Measurements from ENCODE around the gene BEST2.

Gene BEST2

DNA sequence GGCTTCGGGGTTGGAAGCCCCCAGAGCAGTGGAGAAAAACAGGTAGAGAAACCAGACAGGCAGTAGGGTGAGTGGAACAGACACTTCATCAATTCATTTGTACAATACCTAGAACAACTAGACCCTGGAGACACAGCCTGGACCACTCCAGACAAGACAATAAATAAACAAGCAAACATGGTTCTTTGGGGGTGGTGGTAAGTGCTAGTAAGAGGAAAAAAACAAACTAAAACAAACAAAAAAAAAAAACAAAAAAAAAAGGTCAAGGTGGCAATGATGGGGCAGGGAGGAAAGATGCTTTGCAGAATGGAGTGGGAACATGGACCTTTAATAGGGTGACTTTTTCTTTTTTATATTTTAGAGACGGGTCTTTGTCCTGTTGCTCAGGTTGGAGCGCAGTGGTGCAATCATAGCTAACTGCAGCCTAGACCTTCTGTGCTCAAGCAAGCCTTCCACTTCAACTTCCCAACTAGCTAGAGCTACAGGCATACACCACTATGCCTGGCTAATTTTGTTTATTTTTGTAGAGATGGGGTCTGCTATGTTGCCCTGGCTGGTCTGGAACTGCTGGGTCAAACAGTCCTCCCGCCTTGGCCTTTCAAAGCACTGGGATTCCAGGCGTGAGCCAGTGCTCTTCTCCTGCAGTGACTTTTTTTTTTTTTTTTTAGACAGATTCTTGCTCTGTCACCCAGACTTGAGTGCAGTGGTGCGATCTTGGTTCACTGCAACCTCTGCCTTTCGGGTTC lies 42.8 kb downstream of the BEST2 start:
- no peak overlapping the region for H2BK5ac ChIP-seq (ENCODE audit: low read depth, low read length, poor library complexity, severe bottlenecking)
- peak overlapping the region; percentile 62 to 99 for H3K4me3 ChIP-seq (ENCODE audit: insufficient read depth in 1 of 2, low read depth in 1 of 2, low read length in 2 of 2)
- peak overlapping the region; percentile 33 for H3K27ac ChIP-seq (ENCODE audit: low read length, poor library complexity, severe bottlenecking)
- H3K9ac ChIP-seq (ENCODE audit: low read length): peak overlapping the region; percentile 99
- peak overlapping the region; percentile 69 for H2AK5ac ChIP-seq (ENCODE audit: low read length, severe bottlenecking)
- no peak overlapping the region for H3K14ac ChIP-seq (ENCODE audit: low read length in 2 of 2)
- peak overlapping the region; percentile 31 to 72 for H2BK12ac ChIP-seq (ENCODE audit: low read length in 2 of 2)
- peak overlapping the region; percentile 96 to 99 for H3K18ac ChIP-seq (ENCODE audit: low read depth in 1 of 2, low read length in 2 of 2)
- H4K8ac ChIP-seq (ENCODE audit: low read length): peak overlapping the region; percentile 67
- H3K23ac ChIP-seq (ENCODE audit: low read length in 2 of 2): no peak overlapping the region
- peak overlapping the region; percentile 77 to 94 for H3K4ac ChIP-seq (ENCODE audit: low read depth in 1 of 2, low read length in 2 of 2)
- H3K4me2 ChIP-seq (ENCODE audit: low read length, poor library complexity, severe bottlenecking): peak overlapping the region; percentile 95
- peak; percentile 93 for DNase-seq
- H3K36me3 ChIP-seq (ENCODE audit: control insufficient read depth in 1 of 2, insufficient read depth in 2 of 2, low read depth in 1 of 2, low read length in 2 of 2): peaks cover 6 to 15% of the 10 kb centered on the region in 2 experiments
- no peaks in the 10 kb centered on the region for H3K27me3 ChIP-seq (ENCODE audit: control insufficient read depth in 1 of 2, insufficient read depth in 1 of 2, low read length in 2 of 2)
- WGBS: 88% methylated on average over 4 of the region's 7 CpGs
- peak overlapping the region; percentile 96 for H4K91ac ChIP-seq (ENCODE audit: low read length)
- H3K79me1 ChIP-seq (replicated peaks; ENCODE audit: low read length, poor library complexity, severe bottlenecking): no peaks in the 10 kb centered on the region
- H3K9me3 ChIP-seq (ENCODE audit: control insufficient read depth, low read length): no peaks in the 10 kb centered on the region
- no peak overlapping the region for H2AFZ ChIP-seq (ENCODE audit: low read depth, low read length)
- peak overlapping the region; percentile 97 for H2BK120ac ChIP-seq (ENCODE audit: low read depth, low read length)
- H3K4me1 ChIP-seq (ENCODE audit: control insufficient read depth, insufficient read depth, low read depth, low read length): peaks cover 29% of the 10 kb centered on the region
- peak overlapping the region; percentile 97 for H2BK15ac ChIP-seq (ENCODE audit: low read depth, poor library complexity, severe bottlenecking)

- DNase-seq: peak; percentile 78
- WGBS: 93% methylated on average over 9 of the region's 9 CpGs
Observed at GRCh38 chr19:12794971-12795381, 43.4 kb downstream of the BEST2 start.

DNA sequence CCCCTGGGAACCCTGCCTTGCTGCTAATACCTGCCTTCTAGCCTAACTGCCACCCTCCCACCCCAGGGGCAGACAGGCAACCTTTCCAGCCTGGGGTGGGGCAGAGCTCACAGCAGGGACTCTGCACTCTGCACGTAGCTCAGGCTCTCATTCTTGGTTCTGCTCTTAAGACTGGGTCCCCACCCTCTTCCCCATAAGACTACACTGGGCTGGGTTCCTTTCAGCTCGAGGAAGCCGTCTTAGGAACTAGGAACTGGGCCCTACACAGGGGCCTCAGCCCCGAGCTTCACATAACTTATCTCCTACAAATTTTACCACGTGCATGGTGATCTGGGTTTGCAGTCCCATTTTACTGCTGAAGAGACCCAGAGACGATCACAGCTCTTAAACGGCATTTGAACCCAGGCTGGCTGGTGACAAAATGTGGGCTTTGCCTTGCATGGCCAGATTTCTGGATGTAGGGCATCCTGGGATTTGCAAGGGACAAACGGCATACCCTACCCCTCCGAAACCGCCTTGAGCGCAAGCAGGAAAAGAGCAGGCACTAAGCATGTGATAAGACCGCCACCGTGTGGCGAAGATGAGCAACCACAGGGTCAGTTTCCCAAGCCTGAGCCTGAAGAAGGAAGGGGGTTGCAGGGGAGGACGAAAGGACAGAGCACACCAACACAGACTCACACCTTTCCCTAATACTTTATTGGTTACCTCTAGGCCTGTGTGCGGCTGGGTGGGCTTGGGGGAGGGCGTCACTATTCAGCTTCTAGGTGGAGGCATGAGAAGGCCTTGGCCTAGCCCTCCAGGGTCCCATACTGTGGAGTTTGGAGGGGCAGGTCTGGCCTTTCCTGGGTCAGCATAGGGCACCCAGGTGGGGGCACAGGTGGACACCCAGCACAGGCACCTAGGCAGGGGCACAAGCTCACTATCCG lies 44.8 kb downstream of the BEST2 start:
- H3K27me3 ChIP-seq (ENCODE audit: control insufficient read depth in 1 of 2, insufficient read depth in 1 of 2, low read length in 2 of 2): no peaks in the 10 kb centered on the region
- DNase-seq: peak; percentile 91
- no peak overlapping the region for H2AFZ ChIP-seq (ENCODE audit: low read depth, low read length)
- no peak overlapping the region for H3K4me2 ChIP-seq (ENCODE audit: low read length, poor library complexity, severe bottlenecking)
- H3K14ac ChIP-seq (ENCODE audit: low read length in 2 of 2): no peak overlapping the region
- H3K4ac ChIP-seq (ENCODE audit: low read depth in 1 of 2, low read length in 2 of 2): peak overlapping the region in 1 of 2 experiments; percentile 74
- no peaks in the 10 kb centered on the region for H3K9me3 ChIP-seq (ENCODE audit: control insufficient read depth, low read length)
- peak overlapping the region in 1 of 2 experiments; percentile 34 for H3K4me3 ChIP-seq (ENCODE audit: insufficient read depth in 1 of 2, low read depth in 1 of 2, low read length in 2 of 2)
- no peak overlapping the region for H2BK120ac ChIP-seq (ENCODE audit: low read depth, low read length)
- H2AK5ac ChIP-seq (ENCODE audit: low read length, severe bottlenecking): peak overlapping the region; percentile 63
- H3K27ac ChIP-seq (ENCODE audit: low read length, poor library complexity, severe bottlenecking): peak overlapping the region; percentile 6
- H2BK12ac ChIP-seq (ENCODE audit: low read length in 2 of 2): peak overlapping the region in 1 of 2 experiments; percentile 61
- no peak overlapping the region for H4K91ac ChIP-seq (ENCODE audit: low read length)
- no peak overlapping the region for H2BK5ac ChIP-seq (ENCODE audit: low read depth, low read length, poor library complexity, severe bottlenecking)
- H3K9ac ChIP-seq (ENCODE audit: low read length): peak overlapping the region; percentile 51
- H3K36me3 ChIP-seq (ENCODE audit: control insufficient read depth in 1 of 2, insufficient read depth in 2 of 2, low read depth in 1 of 2, low read length in 2 of 2): peaks cover 14 to 26% of the 10 kb centered on the region in 2 experiments
- H3K79me1 ChIP-seq (replicated peaks; ENCODE audit: low read length, poor library complexity, severe bottlenecking): peaks cover 18% of the 10 kb centered on the region
- peaks cover 27% of the 10 kb centered on the region for H3K4me1 ChIP-seq (ENCODE audit: control insufficient read depth, insufficient read depth, low read depth, low read length)
- peak overlapping the region; percentile 56 for H4K8ac ChIP-seq (ENCODE audit: low read length)
- H3K18ac ChIP-seq (ENCODE audit: low read depth in 1 of 2, low read length in 2 of 2): peak overlapping the region in 1 of 2 experiments; percentile 80
- peak overlapping the region; percentile 0 for H2BK15ac ChIP-seq (ENCODE audit: low read depth, poor library complexity, severe bottlenecking)
- 13% methylated on average over 14 of the region's 18 CpGs for WGBS
- no peak overlapping the region for H3K23ac ChIP-seq (ENCODE audit: low read length in 2 of 2)

More at GRCh38 chr19:12794971-12795381, 43.4 kb downstream of the BEST2 start:
- peaks cover 27% of the 10 kb centered on the region for H3K4me1 ChIP-seq (ENCODE audit: control insufficient read depth, insufficient read depth, low read depth, low read length)
- H2BK12ac ChIP-seq (ENCODE audit: low read length in 2 of 2): no peak overlapping the region
- H3K36me3 ChIP-seq (ENCODE audit: control insufficient read depth in 1 of 2, insufficient read depth in 2 of 2, low read depth in 1 of 2, low read length in 2 of 2): peaks cover 12 to 21% of the 10 kb centered on the region in 2 experiments
- no peaks in the 10 kb centered on the region for H3K27me3 ChIP-seq (ENCODE audit: control insufficient read depth in 1 of 2, insufficient read depth in 1 of 2, low read length in 2 of 2)
- H3K27ac ChIP-seq (ENCODE audit: low read length, poor library complexity, severe bottlenecking): no peak overlapping the region
- peak overlapping the region; percentile 29 for H2BK120ac ChIP-seq (ENCODE audit: low read depth, low read length)
- no peak overlapping the region for H4K8ac ChIP-seq (ENCODE audit: low read length)
- H2AK5ac ChIP-seq (ENCODE audit: low read length, severe bottlenecking): no peak overlapping the region
- H4K91ac ChIP-seq (ENCODE audit: low read length): no peak overlapping the region
- H3K18ac ChIP-seq (ENCODE audit: low read depth in 1 of 2, low read length in 2 of 2): no peak overlapping the region
- H3K23ac ChIP-seq (ENCODE audit: low read length in 2 of 2): no peak overlapping the region
- no peak overlapping the region for H2AFZ ChIP-seq (ENCODE audit: low read depth, low read length)
- no peak overlapping the region for H2BK15ac ChIP-seq (ENCODE audit: low read depth, poor library complexity, severe bottlenecking)
- H2BK5ac ChIP-seq (ENCODE audit: low read depth, low read length, poor library complexity, severe bottlenecking): no peak overlapping the region
- H3K9me3 ChIP-seq (ENCODE audit: control insufficient read depth, low read length): no peaks in the 10 kb centered on the region
- no peak overlapping the region for H3K14ac ChIP-seq (ENCODE audit: low read length in 2 of 2)
- H3K4me3 ChIP-seq (ENCODE audit: insufficient read depth in 1 of 2, low read depth in 1 of 2, low read length in 2 of 2): no peak overlapping the region
- H3K9ac ChIP-seq (ENCODE audit: low read length): peak overlapping the region; percentile 99
- H3K79me1 ChIP-seq (replicated peaks; ENCODE audit: low read length, poor library complexity, severe bottlenecking): peaks cover 5% of the 10 kb centered on the region
- H3K4me2 ChIP-seq (ENCODE audit: low read length, poor library complexity, severe bottlenecking): no peak overlapping the region
- no peak overlapping the region for H3K4ac ChIP-seq (ENCODE audit: low read depth in 1 of 2, low read length in 2 of 2)

GRCh38 chr19:12797141-12797587 lies 45.6 kb downstream of the BEST2 start:
- H3K9ac ChIP-seq (ENCODE audit: low read length): no peak overlapping the region
- H2BK12ac ChIP-seq (ENCODE audit: low read length in 2 of 2): no peak overlapping the region
- peak; percentile 51 for DNase-seq
- H3K79me1 ChIP-seq (replicated peaks; ENCODE audit: low read length, poor library complexity, severe bottlenecking): peaks cover 19% of the 10 kb centered on the region
- H3K4me2 ChIP-seq (ENCODE audit: low read length, poor library complexity, severe bottlenecking): no peak overlapping the region
- H3K18ac ChIP-seq (ENCODE audit: low read depth in 1 of 2, low read length in 2 of 2): no peak overlapping the region
- no peak overlapping the region for H3K27ac ChIP-seq (ENCODE audit: low read length, poor library complexity, severe bottlenecking)
- H2BK120ac ChIP-seq (ENCODE audit: low read depth, low read length): no peak overlapping the region
- H3K36me3 ChIP-seq (ENCODE audit: control insufficient read depth in 1 of 2, insufficient read depth in 2 of 2, low read depth in 1 of 2, low read length in 2 of 2): peaks cover 14 to 26% of the 10 kb centered on the region in 2 experiments
- H3K23ac ChIP-seq (ENCODE audit: low read length in 2 of 2): no peak overlapping the region
- H2AK5ac ChIP-seq (ENCODE audit: low read length, severe bottlenecking): no peak overlapping the region
- H3K9me3 ChIP-seq (ENCODE audit: control insufficient read depth, low read length): no peaks in the 10 kb centered on the region
- no peak overlapping the region for H3K14ac ChIP-seq (ENCODE audit: low read length in 2 of 2)
- no peak overlapping the region for H4K91ac ChIP-seq (ENCODE audit: low read length)
- H3K4ac ChIP-seq (ENCODE audit: low read depth in 1 of 2, low read length in 2 of 2): no peak overlapping the region
- no peak overlapping the region for H2BK5ac ChIP-seq (ENCODE audit: low read depth, low read length, poor library complexity, severe bottlenecking)
- no peaks in the 10 kb centered on the region for H3K27me3 ChIP-seq (ENCODE audit: control insufficient read depth in 1 of 2, insufficient read depth in 1 of 2, low read length in 2 of 2)
- peaks cover 32% of the 10 kb centered on the region for H3K4me1 ChIP-seq (ENCODE audit: control insufficient read depth, insufficient read depth, low read depth, low read length)
- WGBS: 87% methylated on average over 6 of the region's 6 CpGs
- no peak overlapping the region for H3K4me3 ChIP-seq (ENCODE audit: insufficient read depth in 1 of 2, low read depth in 1 of 2, low read length in 2 of 2)
- no peak overlapping the region for H2BK15ac ChIP-seq (ENCODE audit: low read depth, poor library complexity, severe bottlenecking)
- no peak overlapping the region for H2AFZ ChIP-seq (ENCODE audit: low read depth, low read length)
- H4K8ac ChIP-seq (ENCODE audit: low read length): no peak overlapping the region

Data from mesenchymal stem cell (in vitro differentiated cells and primary cell).